NCI-H187 (cell line): ENCODE results near the gene BHLHA15.

Experiments
- DNase-seq, 2 experiments: peaks; one replicate each; lab custom pipeline; 2025; lab: John Stamatoyannopoulos, UW

BHLHA15 gene

DNA sequence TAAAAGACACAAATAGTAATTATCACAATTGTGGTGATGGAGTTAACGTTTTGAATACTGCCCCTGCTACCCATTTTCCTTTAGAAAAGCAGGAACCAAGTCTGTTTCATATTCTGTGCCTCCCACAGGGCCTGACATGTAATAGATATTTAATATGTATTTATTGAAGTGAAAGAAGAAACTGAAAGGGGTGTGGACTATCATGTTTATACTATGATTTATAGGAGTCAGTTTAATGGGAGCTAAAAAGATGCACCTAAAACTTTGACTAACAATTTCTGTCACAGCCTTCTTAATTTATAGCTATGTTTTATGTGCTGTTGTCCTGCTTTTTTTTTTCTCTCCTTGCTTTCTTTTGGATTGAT lies 24.1 kb upstream of the BHLHA15 start:
- no peak for DNase-seq

DNA sequence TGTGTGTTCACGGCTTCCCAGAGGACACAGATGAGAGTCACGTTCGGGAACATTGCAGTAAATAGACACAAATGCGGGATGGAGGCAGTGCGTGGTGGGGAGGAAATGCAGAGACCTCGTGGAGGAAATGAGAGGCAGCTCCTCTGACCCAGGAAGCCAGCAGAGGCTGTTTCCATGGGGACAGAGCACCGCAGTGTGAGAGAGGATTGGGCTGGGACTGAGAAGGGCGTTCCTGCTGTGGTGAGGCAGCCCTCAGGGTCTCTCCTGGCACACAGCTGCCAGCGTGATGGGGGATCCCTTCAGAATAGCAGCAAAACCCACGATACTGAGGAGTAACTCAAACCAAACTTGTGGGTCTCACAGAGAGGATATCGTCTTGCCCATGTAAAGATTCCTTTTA lies 21.7 kb upstream of the BHLHA15 start:
- no peak for DNase-seq

DNA sequence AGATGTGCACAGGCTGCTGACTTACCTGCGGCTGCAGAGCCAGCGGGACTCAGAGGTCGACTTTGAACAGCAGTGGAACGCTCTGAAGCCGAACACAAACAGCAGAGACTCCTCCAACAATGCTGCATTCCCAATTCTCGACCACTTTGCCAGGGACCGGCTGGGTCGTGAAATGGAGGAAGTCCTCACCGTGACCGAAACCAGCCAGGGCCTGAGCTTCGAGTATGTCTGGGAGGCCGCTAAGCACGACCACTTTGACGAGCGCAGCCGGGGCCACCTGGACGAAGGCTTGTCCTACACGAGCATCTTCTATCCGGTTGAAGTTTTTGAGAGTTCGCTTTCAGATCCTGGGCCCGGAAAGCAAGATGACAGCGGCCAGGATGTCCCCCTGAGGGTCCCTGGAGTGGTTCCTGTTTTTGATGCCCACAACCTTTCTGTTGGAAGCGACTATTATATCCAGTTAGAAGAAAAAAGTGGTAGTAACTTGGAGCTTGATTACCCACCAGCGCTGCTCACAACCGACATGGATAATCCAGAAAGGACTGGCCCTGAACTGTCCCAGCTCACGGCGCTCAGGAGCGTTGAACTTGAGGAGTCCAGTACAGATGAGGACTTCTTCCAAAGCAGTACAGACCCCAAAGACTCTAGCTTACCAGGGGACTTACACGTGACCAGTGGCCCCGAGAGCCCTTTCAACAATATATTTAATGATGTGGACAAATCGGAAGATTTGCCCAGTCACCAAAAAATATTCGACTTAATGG lies 19.4 kb upstream of the BHLHA15 start:
- no peak for DNase-seq

- no peak for DNase-seq
These were observed 18.3 kb upstream of the BHLHA15 start for GRCh38 chr7:98192781-98193457.

GRCh38 chr7:98193474-98194180 lies 17.6 kb upstream of the BHLHA15 start:
- no peak for DNase-seq

DNA sequence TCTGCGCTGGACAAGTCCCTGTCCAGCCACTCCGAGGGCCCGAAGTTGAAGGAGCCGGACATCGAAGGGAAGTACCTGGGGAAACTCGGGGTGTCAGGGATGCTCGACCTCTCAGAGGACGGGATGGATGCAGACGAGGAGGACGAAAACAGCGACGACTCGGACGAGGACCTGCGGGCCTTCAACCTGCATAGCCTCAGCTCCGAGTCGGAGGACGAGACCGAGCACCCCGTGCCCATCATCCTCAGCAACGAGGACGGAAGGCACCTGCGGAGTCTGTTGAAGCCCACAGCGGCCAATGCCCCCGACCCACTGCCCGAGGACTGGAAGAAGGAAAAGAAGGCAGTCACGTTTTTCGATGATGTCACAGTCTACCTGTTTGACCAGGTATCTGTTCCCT lies 17.1 kb upstream of the BHLHA15 start:
- no peak for DNase-seq

DNA sequence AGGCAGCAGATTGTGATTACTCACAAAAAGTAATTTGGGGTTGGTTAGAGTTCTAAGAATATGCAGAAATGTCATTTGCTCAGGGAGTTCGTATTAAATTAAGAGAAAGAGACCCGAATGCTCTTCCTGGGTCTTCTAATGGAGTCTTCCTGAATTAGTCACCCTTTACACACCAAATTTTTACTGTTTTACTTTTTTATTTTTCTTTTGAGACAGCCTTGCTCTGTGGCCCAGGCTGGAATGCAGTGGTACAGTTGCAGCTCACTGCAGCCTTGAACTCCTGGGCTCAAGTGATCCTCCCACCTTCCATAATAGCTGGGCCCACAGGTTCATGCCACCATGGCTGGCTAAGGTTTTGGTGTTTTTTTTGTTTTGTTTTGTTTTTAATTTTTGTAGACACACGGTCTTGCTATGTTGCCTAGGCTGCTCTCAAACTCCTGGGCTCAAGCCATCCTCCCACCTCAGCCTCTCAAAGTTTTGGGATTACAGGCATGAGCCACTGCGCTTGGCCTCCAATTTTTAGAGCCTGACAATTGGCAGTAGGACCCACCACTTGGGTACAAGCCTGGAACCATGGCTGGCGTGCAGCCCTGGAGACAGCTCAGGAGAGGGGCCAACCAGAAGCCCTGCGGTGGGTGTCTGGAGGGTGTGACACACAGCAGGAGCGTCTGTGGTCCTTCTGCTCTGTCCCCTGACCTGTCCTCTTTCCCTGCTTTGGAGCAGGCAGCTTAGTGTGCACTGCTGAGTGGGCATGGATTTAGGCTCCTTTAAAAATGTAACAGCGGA lies 16.4 kb upstream of the BHLHA15 start:
- no peak for DNase-seq

- DNase-seq = no peak
These were observed 14.3 kb upstream of the BHLHA15 start for GRCh38 chr7:98196706-98197605.

GRCh38 chr7:98199131-98199530 lies 12.1 kb upstream of the BHLHA15 start:
- no peak for DNase-seq

DNA sequence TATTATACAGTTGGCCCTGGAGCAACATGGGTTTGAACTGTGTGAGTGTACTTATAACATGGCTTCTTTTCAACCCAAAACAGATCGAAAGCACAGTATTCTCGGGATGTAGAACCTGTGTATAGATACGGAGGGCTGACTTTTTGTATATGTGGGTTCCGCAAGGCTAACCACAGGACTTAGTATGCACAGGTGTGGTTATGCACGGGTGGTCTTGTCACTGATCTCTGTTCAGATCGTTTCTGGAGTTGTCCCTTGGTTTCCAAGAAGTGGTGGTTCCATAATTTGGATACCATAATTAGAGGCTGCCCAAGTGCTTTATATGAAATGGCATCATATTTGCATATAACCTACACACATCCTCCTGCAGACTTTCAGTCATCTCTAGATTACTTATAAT lies 10.9 kb upstream of the BHLHA15 start:
- DNase-seq = no peak

- DNase-seq = no peak
These were observed 8.7 kb upstream of the BHLHA15 start for GRCh38 chr7:98202367-98203195.

DNA sequence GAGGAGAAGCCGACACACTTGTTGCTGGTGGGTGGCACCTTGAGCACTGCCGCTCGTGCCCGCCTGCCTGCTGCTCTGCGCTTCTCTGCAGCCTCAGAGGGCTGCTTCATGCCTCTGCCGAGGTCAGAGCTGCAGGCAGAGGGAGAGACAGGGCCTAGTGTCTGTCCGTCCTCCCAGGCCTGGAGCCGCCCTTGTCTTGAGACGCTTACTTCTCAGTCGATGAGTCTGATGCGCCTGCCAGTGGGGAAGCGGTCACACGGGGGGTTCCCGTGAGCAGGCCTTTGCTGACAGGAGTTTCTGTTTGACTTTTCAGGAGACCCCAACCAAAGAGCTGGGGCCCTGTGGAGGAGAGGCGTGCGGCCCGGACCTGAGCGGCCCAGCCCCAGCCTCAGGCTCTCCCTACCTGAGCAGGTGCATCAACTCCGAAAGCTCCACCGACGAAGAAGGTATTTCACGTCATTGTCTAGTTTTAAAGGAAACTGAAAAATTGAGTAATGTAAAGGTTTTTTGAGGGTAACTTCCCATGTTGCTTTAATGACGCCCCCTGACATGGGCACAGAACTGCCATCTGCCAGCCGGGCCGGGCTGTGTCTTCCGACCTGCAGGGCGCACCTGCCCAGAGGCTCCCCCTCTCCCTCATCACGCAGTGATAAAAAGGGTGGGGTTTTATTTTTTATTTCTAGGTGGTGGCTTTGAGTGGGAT lies 7.8 kb upstream of the BHLHA15 start:
- DNase-seq = no peak

DNA sequence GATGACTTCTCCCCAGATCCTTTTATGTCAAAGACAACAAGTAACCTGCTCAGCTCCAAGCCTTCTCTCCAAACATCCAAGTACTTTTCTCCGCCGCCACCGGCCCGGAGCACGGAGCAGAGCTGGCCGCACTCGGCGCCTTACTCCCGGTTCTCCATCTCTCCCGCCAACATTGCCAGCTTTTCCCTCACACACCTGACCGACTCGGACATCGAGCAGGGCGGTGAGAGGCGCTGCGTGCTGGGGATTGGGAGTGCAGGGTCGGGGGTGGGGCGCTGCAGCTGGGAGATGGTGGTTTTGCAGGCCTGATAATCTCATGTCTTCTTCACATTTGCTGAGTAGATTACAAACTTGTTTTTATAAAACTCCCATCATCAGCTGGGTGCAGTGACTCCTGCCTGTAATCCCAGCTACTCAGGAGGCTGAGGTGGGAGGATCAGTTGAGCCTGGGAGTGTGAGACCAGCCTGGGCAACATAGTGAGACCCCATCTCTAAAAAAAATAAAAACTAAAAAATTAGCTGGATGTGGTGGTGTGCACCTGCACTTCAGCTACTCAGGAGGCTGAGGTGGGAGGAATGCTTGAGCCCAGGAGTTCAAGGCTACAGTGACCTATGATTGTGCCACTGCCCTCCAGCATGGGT lies 7.2 kb upstream of the BHLHA15 start:
- DNase-seq = no peak

DNA sequence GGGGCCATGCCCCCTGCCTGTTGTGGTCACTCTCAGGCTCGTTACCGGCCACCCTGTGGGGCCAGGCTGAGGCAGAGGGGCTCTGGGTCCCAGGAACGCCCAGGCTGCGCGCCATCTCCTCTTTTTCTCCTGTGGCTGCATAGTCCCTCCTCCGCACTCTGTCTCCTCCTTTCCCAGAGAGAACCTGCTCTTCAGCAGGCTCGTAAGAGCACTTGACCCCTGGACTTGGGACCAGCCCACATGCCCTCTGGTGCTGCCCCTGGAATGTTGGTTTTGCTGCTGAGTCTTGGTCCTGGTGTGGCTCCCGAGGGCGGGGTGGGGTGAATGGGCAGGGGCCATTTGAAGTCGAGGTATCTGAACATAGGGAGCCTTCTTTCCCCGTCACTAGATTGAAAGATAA lies 6.6 kb upstream of the BHLHA15 start:
- no peak for DNase-seq

DNA sequence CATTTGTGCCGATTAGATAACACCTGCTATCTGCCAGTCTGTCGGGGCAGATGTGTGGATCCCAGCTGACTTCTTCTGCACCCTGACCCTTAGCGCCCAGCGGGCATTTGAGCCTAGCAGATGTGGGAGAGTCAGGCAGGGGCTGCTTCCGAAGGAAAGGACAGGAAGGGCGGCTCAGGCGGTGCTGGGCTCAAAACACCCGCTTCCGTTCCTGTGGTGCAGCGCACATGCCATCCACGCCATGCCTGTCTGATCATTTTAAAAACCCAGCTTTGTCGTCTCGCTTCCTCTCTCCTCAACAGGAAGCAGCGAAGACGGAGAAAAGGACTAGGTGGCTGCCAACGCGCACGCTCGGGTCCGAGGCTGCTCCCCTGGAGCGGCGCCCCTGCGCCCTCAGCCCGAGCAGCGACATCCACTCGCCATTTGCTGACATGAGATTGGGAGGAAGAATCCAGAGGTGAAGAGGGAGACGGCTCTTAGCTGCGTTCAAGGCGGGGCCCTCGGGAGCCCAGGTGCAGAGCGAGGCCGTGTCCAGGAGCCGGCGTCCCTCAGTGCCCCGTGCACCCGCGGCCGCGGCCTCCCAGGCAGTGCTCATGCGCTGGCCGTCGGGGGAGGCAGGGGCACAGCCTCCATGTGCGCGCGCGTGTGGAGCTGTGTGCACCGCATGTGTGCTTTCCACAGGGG lies 5.9 kb upstream of the BHLHA15 start:
- no peak for DNase-seq

DNA sequence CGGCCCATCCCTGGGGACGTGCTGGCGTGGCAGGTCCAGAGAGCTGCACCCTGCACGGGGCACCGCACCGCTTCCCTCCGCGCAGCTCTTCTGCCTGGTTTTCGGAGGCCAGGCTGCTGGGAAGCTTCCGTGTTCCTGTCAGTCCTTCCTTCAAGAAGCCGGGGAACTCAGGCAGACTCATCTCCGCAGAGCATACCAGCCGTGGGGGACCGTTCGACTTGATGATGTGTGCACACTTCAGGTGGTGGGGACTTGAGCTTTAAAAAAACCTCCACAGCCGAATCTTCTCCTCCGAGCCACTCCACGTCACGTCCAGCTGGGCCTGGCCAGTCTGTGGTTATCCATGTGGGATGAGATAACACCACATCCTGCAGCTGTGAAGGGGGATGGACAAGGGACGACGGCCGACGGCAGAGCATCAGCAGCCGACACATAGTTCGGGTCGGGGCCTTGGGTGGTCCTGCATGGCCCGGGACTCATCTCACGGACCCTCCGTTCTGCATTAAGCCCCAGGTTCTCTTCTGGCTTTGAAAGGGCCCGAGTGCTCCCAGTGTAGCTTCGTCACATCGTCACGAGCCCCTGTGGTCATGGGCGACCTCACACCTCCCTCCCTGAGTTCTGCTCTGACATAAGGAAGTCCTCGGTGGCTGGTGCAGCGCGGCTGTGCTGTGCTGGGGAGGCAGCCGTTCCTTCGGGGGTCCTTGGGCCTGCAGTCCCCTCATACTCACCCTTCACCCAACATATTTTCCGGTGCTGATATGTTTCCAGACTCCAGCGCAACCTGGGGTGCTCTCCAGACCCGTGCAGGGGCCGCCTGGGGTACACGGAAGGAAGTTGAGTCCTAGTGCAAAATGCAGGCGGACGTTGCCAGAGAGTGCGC lies 4.5 kb upstream of the BHLHA15 start:
- no peak for DNase-seq

GRCh38 chr7:98209166-98209920 lies 1.9 kb upstream of the BHLHA15 start:
- DNase-seq = no peak
